Putamen (tissue), 1 donor: ENCODE data around the gene HSPG2.
"Not testable (repeated sequence)": the region's sequence is repeated elsewhere in the genome, so short reads cannot be mapped to it uniquely, and the experiment has no call there.

Experiments used
- DNase-seq: peaks from one replicate; pipeline ENCODE4 v3.0.0-alpha.2; 2016; ENCODE audit warnings: low spot score

HSPG2 gene

GRCh38 chr1:21843208-21843607, 93.9 kb downstream of the HSPG2 start:
- DNase-seq = no peak

- no peak for DNase-seq
These were observed 94.4 kb downstream of the HSPG2 start for GRCh38 chr1:21842606-21843162.

- no peak for DNase-seq
These were observed 95.2 kb downstream of the HSPG2 start for GRCh38 chr1:21841852-21842466.

GRCh38 chr1:21840981-21841380, 96.1 kb downstream of the HSPG2 start:
- no peak for DNase-seq

- no peak for DNase-seq
These were observed 97.6 kb downstream of the HSPG2 start for GRCh38 chr1:21839337-21840037.

- DNase-seq = no peak
These were observed 98.6 kb downstream of the HSPG2 start for GRCh38 chr1:21838359-21839157.

GRCh38 chr1:21837476-21837875, 99.6 kb downstream of the HSPG2 start:
- DNase-seq = no peak

GRCh38 chr1:21836729-21837128, 100.4 kb downstream of the HSPG2 start:
- no peak for DNase-seq

- DNase-seq = no peak
These were observed 101.1 kb downstream of the HSPG2 start for GRCh38 chr1:21836010-21836409.

- no peak for DNase-seq
These were observed 102.4 kb downstream of the HSPG2 start for GRCh38 chr1:21834666-21835065.

- no peak for DNase-seq
These were observed 103.0 kb downstream of the HSPG2 start for GRCh38 chr1:21834094-21834493.

GRCh38 chr1:21833392-21833976, 103.6 kb downstream of the HSPG2 start:
- DNase-seq = no peak

GRCh38 chr1:21831454-21831970, 105.6 kb downstream of the HSPG2 start:
- no peak for DNase-seq

GRCh38 chr1:21830792-21831453, 106.2 kb downstream of the HSPG2 start:
- DNase-seq = no peak

- no peak for DNase-seq
These were observed 107.8 kb downstream of the HSPG2 start for GRCh38 chr1:21829294-21829693.

GRCh38 chr1:21828506-21829210, 108.5 kb downstream of the HSPG2 start:
- no peak for DNase-seq

GRCh38 chr1:21828075-21828474, 109.0 kb downstream of the HSPG2 start:
- DNase-seq = no peak

- no peak for DNase-seq
These were observed 109.9 kb downstream of the HSPG2 start for GRCh38 chr1:21827141-21827679.

- not testable (repeated sequence) for DNase-seq
These were observed 110.4 kb downstream of the HSPG2 start for GRCh38 chr1:21826694-21827093.

- no peak for DNase-seq
These were observed 111.7 kb downstream of the HSPG2 start for GRCh38 chr1:21825393-21825792.

GRCh38 chr1:21824926-21825325, 112.2 kb downstream of the HSPG2 start:
- no peak for DNase-seq
